HG02973 (cell line): ENCODE measurements around the gene PTPRB.

Experiments
- ATAC-seq: cut with Tn5 transposase; IDR thresholded peaks from one replicate; pipeline ENCODE4 v1.9.1; 2021; ENCODE audit warnings: moderate library complexity; ENCODE audit not compliant: unreplicated experiment

PTPRB gene

GRCh38 chr12:70598467-70599193 lies 38.6 kb downstream of the PTPRB start:
- no peak for ATAC-seq

- no peak for ATAC-seq
Observed at GRCh38 chr12:70592664-70593063, 44.6 kb downstream of the PTPRB start.

DNA sequence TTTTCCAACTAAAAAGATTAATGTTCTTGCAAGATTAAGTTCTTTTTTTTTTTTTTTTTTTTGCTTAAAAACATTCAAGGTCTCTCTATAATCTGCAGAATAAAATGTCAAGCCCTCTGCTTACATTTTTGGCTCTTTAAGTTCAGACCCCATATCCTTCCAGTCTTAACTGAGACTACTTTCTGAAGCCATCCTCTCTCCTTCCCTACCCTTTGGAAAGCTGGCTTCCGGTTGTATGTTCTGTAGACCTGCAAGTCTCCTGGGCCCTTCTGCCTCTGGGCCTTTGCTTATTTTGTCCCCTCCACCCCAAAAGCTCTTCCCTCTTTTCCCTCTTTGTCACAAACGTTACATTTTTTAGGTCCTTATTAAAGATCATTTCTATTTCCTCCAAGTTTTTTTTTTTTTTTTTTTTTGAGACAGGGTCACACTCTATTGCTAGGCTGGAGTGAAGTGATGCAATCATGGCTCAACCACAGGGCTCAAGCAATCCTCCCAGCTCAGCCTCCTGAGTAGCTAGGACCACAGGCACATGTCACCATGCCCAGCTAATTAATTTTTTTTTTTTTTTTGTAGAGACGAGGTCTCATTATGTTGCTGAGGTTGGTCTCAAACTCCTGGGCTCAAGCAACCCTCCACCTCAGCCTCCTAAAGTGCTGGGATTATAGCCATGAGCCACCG lies 46.5 kb downstream of the PTPRB start:
- ATAC-seq, result no peak

DNA sequence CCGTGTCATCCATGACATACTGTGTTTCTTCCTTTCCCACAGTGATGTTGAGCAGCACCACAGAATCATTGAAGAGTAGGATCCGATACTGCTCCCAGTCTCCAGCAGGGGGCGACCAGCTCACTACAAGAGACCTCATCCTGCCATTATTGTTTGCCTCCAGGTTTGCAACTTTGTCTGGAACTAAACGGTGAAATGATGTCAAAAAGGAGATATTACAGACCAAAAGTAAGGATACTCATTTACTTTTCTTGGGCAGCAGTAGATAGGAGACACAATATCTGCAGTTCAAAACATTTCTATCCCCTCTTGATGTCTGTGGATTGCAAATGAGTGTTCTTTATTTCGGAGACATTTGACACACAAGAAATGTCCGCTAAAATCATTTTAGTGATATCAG lies 47.2 kb downstream of the PTPRB start:
- ATAC-seq, result peak; percentile 94

GRCh38 chr12:70584332-70584731 lies 52.9 kb downstream of the PTPRB start:
- ATAC-seq, result no peak

GRCh38 chr12:70583251-70583650 lies 54.0 kb downstream of the PTPRB start:
- no peak for ATAC-seq

- peak; percentile 45 for ATAC-seq
Observed at GRCh38 chr12:70581208-70581607, 56.0 kb downstream of the PTPRB start.

- no peak for ATAC-seq
Observed at GRCh38 chr12:70577283-70577634, 60.0 kb downstream of the PTPRB start.

- ATAC-seq, result peak; percentile 70
Observed at GRCh38 chr12:70576341-70577282, 60.6 kb downstream of the PTPRB start.

GRCh38 chr12:70571705-70572268 lies 65.4 kb downstream of the PTPRB start:
- no peak for ATAC-seq

GRCh38 chr12:70571029-70571428 lies 66.2 kb downstream of the PTPRB start:
- ATAC-seq, result no peak

GRCh38 chr12:70561550-70561949 lies 75.7 kb downstream of the PTPRB start:
- ATAC-seq, result no peak

DNA sequence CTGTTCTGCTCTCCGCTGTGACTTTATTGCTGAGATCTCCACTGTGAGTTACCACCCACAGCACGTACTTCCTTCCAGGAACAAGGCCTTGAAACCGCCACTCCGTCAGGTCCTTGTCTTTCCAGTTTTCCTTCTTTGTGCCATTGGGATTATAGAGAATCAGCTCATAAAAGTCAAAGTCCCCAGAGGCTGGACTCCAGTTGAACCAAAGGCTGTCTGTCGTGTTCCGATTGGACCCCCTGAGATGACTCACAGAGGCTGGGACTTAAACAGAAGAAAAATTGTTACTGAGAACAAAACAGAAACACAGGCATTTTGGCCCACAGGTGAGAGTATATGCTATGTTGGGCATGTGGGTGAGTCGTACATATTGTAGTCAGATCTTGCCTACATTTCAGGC lies 76.6 kb downstream of the PTPRB start:
- no peak for ATAC-seq

DNA sequence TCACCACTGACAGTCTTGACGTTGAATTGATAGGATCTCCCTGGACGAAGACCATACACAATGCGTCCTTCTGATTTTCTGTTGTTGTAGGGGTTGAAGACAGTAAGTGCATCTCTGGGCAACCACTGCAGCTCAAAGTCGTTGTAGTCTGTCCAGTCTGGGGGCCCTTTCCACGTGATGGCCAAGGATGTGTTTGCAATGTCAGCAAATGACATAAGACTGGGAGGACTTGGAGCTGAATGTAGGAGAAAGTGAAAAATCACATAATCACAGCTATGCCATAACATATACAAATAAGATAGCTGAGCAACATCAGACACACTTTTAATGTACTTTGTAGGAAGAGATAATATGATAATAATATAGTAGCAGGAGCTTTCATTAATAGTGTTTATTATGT lies 77.8 kb downstream of the PTPRB start:
- no peak for ATAC-seq

GRCh38 chr12:70557583-70558191 lies 79.5 kb downstream of the PTPRB start:
- no peak for ATAC-seq

GRCh38 chr12:70556179-70556869 lies 80.9 kb downstream of the PTPRB start:
- no peak for ATAC-seq

DNA sequence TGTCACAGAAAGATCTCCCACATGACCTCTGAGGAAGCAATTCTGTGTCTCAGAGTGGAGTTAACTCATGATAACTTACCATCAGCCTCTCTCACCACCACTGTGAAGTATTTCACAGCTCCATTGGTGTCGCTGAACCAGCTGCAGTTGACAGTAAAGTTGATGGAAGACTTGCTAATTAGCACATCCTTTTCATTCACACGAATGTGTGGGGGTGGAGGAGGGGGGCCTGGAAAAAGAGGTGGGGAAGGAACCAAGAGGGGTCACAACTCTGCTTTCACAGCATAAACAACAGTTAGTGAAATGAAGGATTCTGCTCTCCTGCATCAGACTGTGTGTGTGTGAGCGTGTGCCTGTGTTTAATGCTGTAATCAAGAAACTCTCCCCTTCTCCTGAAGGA lies 82.1 kb downstream of the PTPRB start:
- ATAC-seq, result no peak

- no peak for ATAC-seq
Observed at GRCh38 chr12:70553391-70553859, 83.8 kb downstream of the PTPRB start.

- no peak for ATAC-seq
Observed at GRCh38 chr12:70551731-70552130, 85.5 kb downstream of the PTPRB start.

- ATAC-seq, result no peak
Observed at GRCh38 chr12:70550180-70550577, 87.0 kb downstream of the PTPRB start.
